Spinal cord (tissue), 10 donors: ENCODE results near the gene CCDC92B. TPM values are rescaled to one million over a fixed set of nuclear protein-coding genes. Genes with fewer than 3 reads are reported as not detected.

Experiments used
- DNase-seq, 6 donors: peaks; one replicate each; pipeline versions ENCODE4 v3.0.0 to v3.0.0-alpha.2; 2013 to 2015; ENCODE audit warnings: low spot score in 6 of 6, low read depth in 4 of 6
- H3K27ac ChIP-seq: one replicate; pipeline ENCODE4 v1.5.1; 2013; ENCODE audit warnings: low read depth, low read length, control low read depth
- H3K27me3 ChIP-seq: one replicate; pipeline ENCODE4 v1.6.1; 2013; ENCODE audit warnings: low read length; ENCODE audit not compliant: control insufficient read depth, insufficient read depth
- H3K36me3 ChIP-seq: one replicate; pipeline ENCODE4 v1.6.1; 2013; ENCODE audit warnings: low read length; ENCODE audit not compliant: control insufficient read depth, insufficient read depth
- H3K4me1 ChIP-seq: one replicate; pipeline ENCODE4 v1.6.1; 2013; ENCODE audit warnings: low read length; ENCODE audit not compliant: control insufficient read depth, insufficient read depth
- H3K4me3 ChIP-seq: one replicate; pipeline ENCODE4 v1.5.1; 2013; ENCODE audit warnings: low read depth, low read length, control low read depth
- H3K9me3 ChIP-seq: one replicate; pipeline ENCODE4 v1.6.1; 2013; ENCODE audit warnings: low read length; ENCODE audit not compliant: control insufficient read depth, insufficient read depth
- WGBS: methylation state at CpG from one replicate; pipeline ENCODE4 v1.1.5; 2013; ENCODE audit warnings: missing lambda C conversion rate; ENCODE audit not compliant: insufficient coverage; 5-methylcytosine and 5-hydroxymethylcytosine counted together
- polyA plus RNA-seq, 2 donors: library from polyadenylated mRNA; unstranded; fragments of 120-200 nt; gene quantifications; one replicate each; pipeline ENCODE4 v1.2.1, GENCODE V29; 2013; ENCODE audit not compliant: insufficient read length in 2 of 2
- total RNA-seq, 2 donors: library from RNA; depleted of rRNA in 1 of 2; stranded (reverse); fragments of 120-200 nt in 1 of 2; fragments of >200 nt in 1 of 2; gene quantifications; one replicate each; pipeline versions ENCODE4 v1.2.3 to v1.2.4, GENCODE V29; 2013 to 2014
- donor health status: healthy.

CCDC92B gene
- total and polyA plus RNA-seq, 4 donors: 0.89 to 12.3 (median 5.8) TPM

DNA sequence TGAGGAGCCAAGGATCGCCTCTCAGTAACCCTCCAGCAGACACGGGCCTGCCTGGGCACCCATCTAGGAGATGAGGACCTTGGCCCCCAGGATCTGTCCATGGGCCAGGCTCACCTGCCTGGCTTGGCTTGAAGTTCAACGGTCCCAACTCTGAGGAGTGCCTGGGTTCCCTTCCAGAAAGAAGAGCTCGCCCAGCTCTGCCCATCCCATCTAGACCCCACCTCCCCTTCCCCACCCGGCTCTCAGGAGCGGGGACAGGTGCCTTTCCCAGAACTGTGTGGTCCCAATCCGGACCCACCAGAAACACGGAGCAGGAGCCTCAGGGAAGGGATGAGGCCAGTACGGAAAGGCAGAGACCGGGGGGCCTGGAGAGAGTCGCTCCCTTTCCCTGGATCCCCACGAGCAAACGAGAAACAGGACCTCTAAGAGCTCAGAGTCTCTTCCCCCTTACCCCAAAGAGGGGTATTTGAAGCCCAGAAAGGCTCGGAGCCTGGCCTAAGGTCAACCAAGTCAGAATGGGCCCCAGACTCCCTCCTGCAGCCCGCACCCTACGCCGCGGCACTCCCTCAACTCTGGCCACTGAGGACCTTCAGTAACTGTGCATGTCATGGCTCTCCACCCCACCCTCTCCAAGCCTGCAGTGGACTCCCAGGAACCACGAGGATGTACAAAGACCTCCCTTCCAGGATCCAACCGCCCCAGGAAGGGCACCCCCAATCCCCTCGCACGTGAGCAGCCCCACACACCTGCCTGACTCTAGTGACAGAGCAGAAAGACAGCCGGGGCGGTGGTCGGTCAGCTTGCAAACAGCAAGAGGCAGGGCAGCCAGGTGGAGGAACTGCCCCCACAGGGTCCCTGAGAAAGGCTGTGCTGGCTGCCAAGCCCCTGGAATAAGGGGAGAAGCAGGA, 43.3 kb downstream of the CCDC92B start:
- Histone ChIP-seq H3K4me1 (peaks cover 43% of the 10 kb centered on the region), H3K4me3 (no peak overlapping the region), H3K27me3 (no peaks in the 10 kb centered on the region), H3K27ac (no peak overlapping the region), H3K36me3 (peaks cover 72% of the 10 kb centered on the region), H3K9me3 (no peaks in the 10 kb centered on the region)
- DNase-seq: no peak
- 92% methylated on average over 18 of the region's 25 CpGs for WGBS

DNA sequence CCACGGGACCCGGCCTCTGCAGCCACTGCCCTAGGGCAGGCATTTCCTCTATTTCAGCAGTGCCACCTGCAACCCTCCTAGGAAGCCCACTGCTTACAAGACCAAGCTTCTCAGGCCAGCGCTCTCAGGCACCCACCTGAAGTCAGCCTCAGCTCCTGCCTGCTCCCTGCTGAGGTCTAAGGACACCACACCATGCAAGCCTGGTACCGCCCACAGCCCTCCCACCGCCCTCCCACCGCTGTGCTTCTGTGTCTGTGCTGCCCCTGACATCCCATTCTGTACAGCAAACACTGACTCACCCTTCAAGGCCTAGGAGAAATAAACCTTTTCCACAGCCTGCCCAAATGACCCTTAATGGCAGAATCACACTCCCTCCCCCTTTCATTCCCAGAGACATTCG, 44.2 kb downstream of the CCDC92B start:
- Histone ChIP-seq H3K27me3 (no peaks in the 10 kb centered on the region), H3K9me3 (no peaks in the 10 kb centered on the region), H3K36me3 (peaks cover 81% of the 10 kb centered on the region), H3K4me1 (peaks cover 35% of the 10 kb centered on the region), H3K4me3 (no peak overlapping the region), H3K27ac (no peak overlapping the region)
- no peak for DNase-seq
- 78% methylated on average over 7 of the region's 7 CpGs for WGBS

DNA sequence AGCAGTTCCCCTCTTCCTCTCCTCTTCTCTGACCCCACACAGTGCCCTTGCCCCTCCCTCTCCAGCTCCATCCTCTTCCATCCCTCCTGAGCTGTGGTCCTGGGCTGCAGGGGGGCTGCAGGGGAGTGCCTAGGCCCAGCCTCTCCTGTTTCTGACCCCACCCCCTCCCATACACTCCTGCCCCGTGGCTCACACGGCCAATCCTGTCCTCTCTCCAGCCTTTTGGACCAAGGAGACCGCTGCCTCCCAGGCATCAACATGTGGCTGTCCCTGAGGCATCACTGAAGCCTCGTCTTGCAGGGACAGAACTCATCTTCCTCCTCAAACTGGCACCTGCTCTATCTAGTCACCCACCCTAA, 44.6 kb downstream of the CCDC92B start:
- H3K9me3 ChIP-seq: no peaks in the 10 kb centered on the region
- no peaks in the 10 kb centered on the region for H3K27me3 ChIP-seq
- H3K4me3 ChIP-seq: no peak overlapping the region
- no peak for DNase-seq
- peaks cover 31% of the 10 kb centered on the region for H3K4me1 ChIP-seq
- H3K27ac ChIP-seq: no peak overlapping the region
- H3K36me3 ChIP-seq: peaks cover 85% of the 10 kb centered on the region
- WGBS: 39% methylated on average over 4 of the region's 4 CpGs

DNA sequence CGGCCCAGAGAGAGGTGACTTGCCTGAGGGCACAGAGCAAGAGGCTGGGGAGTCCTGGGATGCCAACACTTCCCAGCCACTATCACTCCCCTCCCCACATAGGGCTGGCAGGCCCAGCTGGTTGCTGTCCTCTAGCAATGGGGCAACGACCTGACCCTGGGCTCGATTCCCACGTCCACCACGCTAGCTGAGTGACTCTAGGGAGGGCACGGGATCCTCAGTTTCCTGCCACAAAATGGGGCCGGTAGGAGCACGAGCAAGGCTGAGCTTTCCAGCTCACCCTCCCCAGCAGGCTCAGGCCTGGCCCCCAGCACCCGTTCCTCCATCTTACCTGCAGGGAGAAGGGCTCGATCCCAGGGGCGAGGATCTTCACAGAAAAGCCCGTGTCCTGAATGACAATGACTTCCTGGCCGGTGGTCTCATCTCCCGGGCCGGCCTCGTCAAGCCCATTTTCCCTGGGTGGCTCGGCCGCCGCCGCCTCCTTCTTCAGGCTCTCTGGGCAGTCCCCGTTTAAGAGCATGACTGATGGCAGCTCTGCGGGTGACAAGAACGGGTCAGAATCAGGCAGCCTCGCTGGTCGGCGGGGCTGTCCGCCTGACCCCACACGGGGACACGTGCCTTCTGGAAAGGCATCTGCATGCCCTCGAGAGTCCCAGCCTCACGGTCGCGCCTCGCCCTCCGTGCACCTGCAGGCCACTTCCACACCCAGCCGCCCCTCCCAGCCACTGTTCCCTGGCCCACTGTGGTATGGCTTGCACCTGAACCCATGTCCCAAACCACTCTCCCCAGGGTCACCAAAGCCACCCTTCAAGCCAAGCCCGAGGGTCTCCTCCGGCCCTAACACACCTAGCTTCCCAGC, 45.2 kb downstream of the CCDC92B start:
- no peak for DNase-seq
- WGBS: 65% methylated on average over 38 of the region's 38 CpGs

DNA sequence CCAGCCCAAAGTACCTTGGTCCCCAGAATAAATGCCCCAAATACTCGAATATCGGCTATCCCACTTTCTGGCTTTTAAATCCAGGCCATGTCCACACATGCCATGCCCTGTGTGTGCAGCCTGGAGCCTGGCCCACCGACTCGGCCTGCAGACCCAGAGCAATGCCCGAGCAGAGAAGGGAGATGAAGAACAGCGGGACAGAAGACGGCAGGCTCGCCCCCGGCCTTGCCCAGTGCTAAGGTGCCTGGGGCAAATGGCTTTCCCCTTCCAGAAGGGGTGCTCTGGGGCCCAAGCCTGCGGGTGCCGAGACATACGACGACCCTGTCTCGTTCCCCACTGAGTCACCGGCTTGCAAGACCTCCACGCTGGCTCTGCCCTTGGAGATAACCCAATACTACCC, 45.8 kb downstream of the CCDC92B start:
- peaks cover 18% of the 10 kb centered on the region for H3K4me1 ChIP-seq
- no peaks in the 10 kb centered on the region for H3K27me3 ChIP-seq
- H3K36me3 ChIP-seq: peaks cover 93% of the 10 kb centered on the region
- H3K9me3 ChIP-seq: no peaks in the 10 kb centered on the region
- WGBS: 96% methylated on average over 16 of the region's 16 CpGs
- H3K4me3 ChIP-seq: no peak overlapping the region
- DNase-seq: no peak
- no peak overlapping the region for H3K27ac ChIP-seq

More for the DNA sequence above, 45.2 kb downstream of the CCDC92B start:
- Histone ChIP-seq H3K27me3 (no peaks in the 10 kb centered on the region), H3K36me3 (peaks cover 91% of the 10 kb centered on the region), H3K4me1 (peaks cover 25% of the 10 kb centered on the region), H3K27ac (no peak overlapping the region), H3K9me3 (no peaks in the 10 kb centered on the region), H3K4me3 (no peak overlapping the region)

DNA sequence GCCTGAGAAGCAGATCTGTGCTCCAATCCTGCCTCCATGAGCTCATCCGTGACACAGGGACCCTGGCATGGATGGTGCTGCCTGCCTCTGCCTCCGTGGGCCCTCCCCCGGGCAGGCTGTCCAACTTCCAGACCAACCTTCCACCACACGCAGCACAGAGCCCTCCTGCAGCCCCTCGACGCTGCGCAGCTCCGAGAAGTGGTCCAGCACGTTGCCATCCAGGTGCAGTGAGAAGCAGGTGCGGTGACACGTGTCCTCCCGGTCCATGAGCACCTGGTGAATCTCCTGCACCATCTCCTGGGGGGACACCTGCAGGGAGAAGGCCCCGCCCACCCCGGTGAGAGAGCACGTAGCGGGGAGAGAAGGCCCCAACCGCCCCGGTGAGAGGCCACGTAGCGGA, 46.3 kb downstream of the CCDC92B start:
- WGBS: 91% methylated on average over 19 of the region's 20 CpGs
- Histone ChIP-seq H3K27ac (no peak overlapping the region), H3K4me1 (peaks cover 14% of the 10 kb centered on the region), H3K9me3 (no peaks in the 10 kb centered on the region), H3K27me3 (no peaks in the 10 kb centered on the region), H3K4me3 (no peak overlapping the region), H3K36me3 (peaks cover 93% of the 10 kb centered on the region)
- DNase-seq: no peak

DNA sequence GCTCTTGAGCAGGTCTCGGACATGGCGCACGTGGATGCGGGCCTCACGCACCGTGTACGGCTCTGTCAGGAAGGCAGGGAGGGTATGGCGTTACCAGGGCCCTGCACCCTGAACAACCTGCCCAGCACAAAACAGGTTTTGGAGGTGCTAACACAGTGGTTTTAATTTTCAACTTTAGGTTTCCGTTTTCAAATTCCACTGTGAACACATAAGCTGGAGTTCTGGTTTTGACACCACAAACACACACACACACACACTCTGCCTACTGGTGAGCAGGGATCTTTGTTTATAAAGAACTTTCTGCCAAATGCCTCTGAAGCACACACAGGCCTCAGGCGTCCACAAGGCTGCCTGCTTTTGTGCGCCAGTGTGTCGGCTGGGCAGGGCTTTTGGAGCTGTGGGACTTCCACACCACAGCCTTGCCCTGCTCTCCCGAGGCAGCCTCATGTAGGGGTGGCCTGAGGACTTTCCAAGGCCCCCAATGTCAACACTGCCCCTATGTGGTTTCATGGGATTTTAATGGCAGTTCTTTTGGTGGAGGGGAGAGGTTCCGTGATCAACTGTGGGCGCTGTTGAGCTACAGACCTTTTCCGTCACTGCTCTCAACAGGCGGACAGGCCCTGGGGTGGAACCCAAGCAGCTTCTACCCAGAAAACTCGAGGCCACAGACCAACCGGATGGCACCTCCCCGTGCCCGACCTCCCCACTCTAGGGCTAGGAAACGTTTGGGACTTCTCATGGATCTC, 47.3 kb downstream of the CCDC92B start:
- DNase-seq: no peak
- Histone ChIP-seq H3K4me1 (peaks cover 4% of the 10 kb centered on the region), H3K36me3 (peaks cover 94% of the 10 kb centered on the region), H3K27me3 (no peaks in the 10 kb centered on the region), H3K27ac (no peak overlapping the region), H3K4me3 (no peak overlapping the region), H3K9me3 (no peaks in the 10 kb centered on the region)
- WGBS: 86% methylated on average over 20 of the region's 22 CpGs

DNA sequence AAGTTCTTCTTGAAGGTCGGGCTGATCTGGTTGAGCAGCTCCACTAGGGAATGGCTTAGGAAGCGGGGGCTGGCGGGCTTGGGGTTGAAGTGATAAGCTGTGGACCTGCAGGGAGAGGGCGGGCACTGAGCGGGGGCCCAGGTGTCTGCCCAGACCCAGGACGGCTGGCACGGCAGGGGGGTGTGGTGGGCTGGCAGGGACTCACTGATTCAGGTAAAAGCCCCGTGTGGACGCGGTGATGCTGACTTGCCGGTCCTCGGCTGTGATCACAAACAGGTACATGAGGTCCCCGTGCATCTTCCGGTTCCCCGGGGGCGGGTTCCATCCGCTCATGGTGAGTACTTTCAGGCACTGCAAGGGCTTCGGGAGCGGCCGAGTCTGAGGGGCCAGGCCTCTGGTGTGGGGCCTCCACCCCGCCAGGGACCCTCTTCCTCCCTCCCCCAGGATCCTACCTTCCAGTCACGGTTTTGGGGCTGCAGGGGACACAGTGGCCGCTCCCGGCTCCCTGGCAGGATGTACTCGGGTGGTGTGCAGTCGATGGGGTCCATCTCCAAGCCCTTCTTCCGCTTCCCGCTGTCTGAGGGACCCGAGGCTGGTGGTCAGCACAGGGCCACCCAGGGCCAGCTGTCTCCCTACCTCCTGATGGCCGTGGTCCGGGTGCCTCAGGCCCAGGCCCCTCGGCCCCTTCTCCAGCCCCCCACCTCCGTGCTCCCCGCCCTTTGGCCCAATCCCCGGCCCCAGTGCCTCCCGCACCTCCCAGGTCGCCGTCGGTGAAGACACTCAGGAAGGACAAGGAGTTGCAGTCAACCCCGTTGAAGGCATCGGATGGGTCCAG, 48.1 kb downstream of the CCDC92B start:
- Histone ChIP-seq H3K36me3 (peaks cover 94% of the 10 kb centered on the region), H3K9me3 (no peaks in the 10 kb centered on the region), H3K27ac (no peak overlapping the region), H3K4me3 (no peak overlapping the region), H3K4me1 (no peaks in the 10 kb centered on the region), H3K27me3 (no peaks in the 10 kb centered on the region)
- WGBS: 94% methylated on average over 39 of the region's 41 CpGs
- DNase-seq: no peak
